Psoas muscle (tissue), 8 donors: ENCODE data around the gene RIPOR2. TPM values are rescaled to one million over a fixed set of nuclear protein-coding genes. Genes with fewer than 3 reads are reported as not detected.

Source experiments
- ATAC-seq, 4 donors: fragments of 200-7000 bp; cut with Tn5 transposase; one replicate each; pipeline ENCODE4 v1.9.1; 2020; ENCODE audit warnings: moderate library complexity in 3 of 4, mild to moderate bottlenecking in 2 of 4
- DNase-seq, 2 donors: peaks; one replicate each; pipeline ENCODE4 v3.0.0-alpha.2; 2020
- H3K27ac ChIP-seq: fragments of 200-600 bp; one replicate; pipeline ENCODE4 v1.8.0; 2022
- H3K27me3 ChIP-seq, 3 donors: fragments of 200-600 bp in 1 of 3; one replicate each; pipeline versions ENCODE4 v1.6.1 to v1.8.0; 2013 to 2022; ENCODE audit warnings: low read length in 2 of 3, mild to moderate bottlenecking in 2 of 3, moderate library complexity in 1 of 3; ENCODE audit not compliant: insufficient read depth in 3 of 3
- H3K36me3 ChIP-seq, 2 donors: fragments of 200-600 bp in 1 of 2; one replicate each; pipeline versions ENCODE4 v1.6.1 to v1.8.0; 2013 to 2022; ENCODE audit warnings: low read depth in 1 of 2, mild to moderate bottlenecking in 1 of 2, moderate library complexity in 1 of 2; ENCODE audit not compliant: insufficient read depth in 1 of 2
- H3K4me1 ChIP-seq: fragments of 200-600 bp; one replicate; pipeline ENCODE4 v1.8.0; 2022
- H3K4me3 ChIP-seq: fragments of 200-600 bp; one replicate; pipeline ENCODE4 v1.8.0; 2022; ENCODE audit warnings: mild to moderate bottlenecking
- H3K9me3 ChIP-seq: fragments of 200-600 bp; one replicate; pipeline ENCODE4 v1.8.0; 2022
- CTCF ChIP-seq: fragments of 200-600 bp; IDR thresholded peaks from one replicate; pipeline ENCODE4 v1.8.0; 2022; ENCODE audit warnings: antibody characterized with exemption
- WGBS, 3 donors: extraction: QIAGEN DNeasy Blood & Tissue Kit; methylation state at CpG; one replicate each; pipeline versions ENCODE4 v1.1.6 to v1.1.7; 2013; 5-methylcytosine and 5-hydroxymethylcytosine counted together
- intact Hi-C, 2 donors: fragments of 100-400 bp; cut with DNase I; formaldehyde crosslinking; loops; one replicate each; pipeline versions ENCODE4 v1.11.0 to v1.14.2; 2022
- polyA plus RNA-seq, 3 donors: library from polyadenylated mRNA; stranded (reverse); fragments of 200-250 nt; gene quantifications; one replicate each; pipeline ENCODE4 v1.2.3, GENCODE V29; 2013
- total RNA-seq, 4 donors: library from RNA; stranded (reverse); fragmentation: NEBNext Ultra II Directional in 2 of 4; extraction: Animal tissue kit (Norgen Biotek cat#: 25700) in 2 of 4; gene quantifications; one replicate each; pipeline versions ENCODE4 v1.2.1 to v1.2.4, GENCODE V29; 2021 to 2023
- donor health status: healthy with polysubstance abuse.
- donor health status: DM: no; HTN: no; CAD: no; lungs with moderate emphysema.
- donor health status: Bipolar disorder and iron deficiency.
- donor health status: healthy.
- donor health status: DM: yes; HTN: yes; CAD: no.
- donor health status: DM: no; HTN: no; CAD: no.
- donor health status: DM: no; HTN: no; CAD: no.
- donor health status: DM: yes; HTN: yes; CAD: no.

Gene RIPOR2
- total and polyA plus RNA-seq, 7 donors, result 1.3 to 13.2 (median 7.1) TPM

- Histone ChIP-seq H3K9me3 (no peaks in the 10 kb centered on the region), H3K27ac (no peak overlapping the region), H3K27me3 (no peaks in the 10 kb centered on the region), H3K36me3 (peaks cover 0 to 36% of the 10 kb centered on the region in 2 donors), H3K4me3 (no peak overlapping the region), H3K4me1 (peaks cover 12% of the 10 kb centered on the region)
- WGBS, 3 donors, result 67 to 71% (median 71%) methylated on average over 3 of the region's 3 CpGs
- ATAC-seq (no peak), DNase-seq (no peak)
- intact Hi-C loops, result loop anchor here in 1 of 2 donors (5.0 kb wide), 1 partner anchor 57 kb away; no protein-coding TSS in a partner anchor
- no peak for TF ChIP-seq CTCF
Measured at GRCh38 chr6:24779416-24780016, 156.2 kb downstream of the RIPOR2 start.

GRCh38 chr6:24778878-24779277 is 156.9 kb downstream of the RIPOR2 start:
- H3K4me3 ChIP-seq, result no peak overlapping the region
- no peaks in the 10 kb centered on the region for H3K9me3 ChIP-seq
- no peak for DNase-seq
- no peak for ATAC-seq
- H3K36me3 ChIP-seq, result peaks cover 0 to 29% of the 10 kb centered on the region in 2 donors
- H3K27ac ChIP-seq, result no peak overlapping the region
- intact Hi-C loops, result loop anchor here in 1 of 2 donors (5.0 kb wide), 1 partner anchor 57 kb away; no protein-coding TSS in a partner anchor
- peaks cover 12% of the 10 kb centered on the region for H3K4me1 ChIP-seq
- no peak for TF ChIP-seq CTCF
- H3K27me3 ChIP-seq, result no peaks in the 10 kb centered on the region

- Histone ChIP-seq H3K9me3 (no peaks in the 10 kb centered on the region), H3K4me3 (no peak overlapping the region), H3K4me1 (peaks cover 12% of the 10 kb centered on the region), H3K27me3 (no peaks in the 10 kb centered on the region), H3K36me3 (peaks cover 0 to 24% of the 10 kb centered on the region in 2 donors), H3K27ac (no peak overlapping the region)
- no peak for ATAC-seq
- TF ChIP-seq CTCF, result no peak
- 57 to 97% (median 97%) methylated on average over 1 of the region's 1 CpG for WGBS, 3 donors
- intact Hi-C loops, result loop anchor here in 1 of 2 donors (5.0 kb wide), 1 partner anchor 56 kb away; no protein-coding TSS in a partner anchor
- DNase-seq, result no peak
Measured at GRCh38 chr6:24778121-24778520, 157.6 kb downstream of the RIPOR2 start.

GRCh38 chr6:24777227-24777626 is 158.5 kb downstream of the RIPOR2 start:
- H3K27ac ChIP-seq, result no peak overlapping the region
- H3K36me3 ChIP-seq, result peaks cover 0 to 15% of the 10 kb centered on the region in 2 donors
- no peaks in the 10 kb centered on the region for H3K9me3 ChIP-seq
- intact Hi-C loops, result loop anchor here in 1 of 2 donors (5.0 kb wide), 1 partner anchor 55 kb away; no protein-coding TSS in a partner anchor
- DNase-seq, result no peak
- 74 to 83% (median 76%) methylated on average over 1 of the region's 1 CpG for WGBS, 3 donors
- peaks cover 12% of the 10 kb centered on the region for H3K4me1 ChIP-seq
- TF ChIP-seq CTCF, result no peak
- no peak for ATAC-seq
- no peaks in the 10 kb centered on the region for H3K27me3 ChIP-seq
- H3K4me3 ChIP-seq, result no peak overlapping the region
